HepG2 (cell line): Measurements from ENCODE around the gene NUP153. TPM values are rescaled to one million over a fixed set of nuclear protein-coding genes. Genes with fewer than 3 reads are reported as not detected.
A peak's percentile ranks its signal among the peaks of the same experiment; 100 is the strongest.

Experiments used
- ARID5B ChIP-seq: IDR thresholded peaks from 2 replicates; pipeline ENCODE4 v1.4.0; 2020; ENCODE audit warnings: mild to moderate bottlenecking, missing genetic modification reagents
- CEBPB ChIP-seq: IDR thresholded peaks from 2 replicates; pipeline ENCODE4 v1.6.1; 2011; ENCODE audit warnings: low read depth, low read length, improper control_type of control experiment, borderline replicate concordance
- CEBPG ChIP-seq: IDR thresholded peaks from 2 replicates; pipeline ENCODE4 v1.6.1; 2016
- ELF1 ChIP-seq: sonication (generic); formaldehyde crosslinking; IDR thresholded peaks from 2 replicates; pipeline ENCODE4 v1.4.0; 2020; ENCODE audit warnings: missing genetic modification reagents
- ERF ChIP-seq: IDR thresholded peaks from 2 replicates; pipeline ENCODE4 v1.6.1; 2018; ENCODE audit warnings: missing biosample characterization, missing genetic modification reagents
- GMEB1 ChIP-seq: sonication (generic); formaldehyde crosslinking; IDR thresholded peaks from 2 replicates; pipeline ENCODE4 v1.5.1; 2020; ENCODE audit warnings: missing genetic modification reagents, mild to moderate bottlenecking, borderline replicate concordance
- HMG20A ChIP-seq: IDR thresholded peaks from 2 replicates; pipeline ENCODE4 v1.6.1; 2016; ENCODE audit warnings: borderline replicate concordance
- HNF1A ChIP-seq, 2 experiments: sonication (generic) in 1 of 2; formaldehyde crosslinking in 1 of 2; IDR thresholded peaks; 2 replicates each; pipeline versions ENCODE4 v1.4.0 to v1.6.1; 2016 to 2020; ENCODE audit warnings: borderline replicate concordance in 1 of 2, low read depth in 1 of 2, mild to moderate bottlenecking in 1 of 2, missing genetic modification reagents in 1 of 2
- HNF4A ChIP-seq: sonication (generic); formaldehyde crosslinking; IDR thresholded peaks from 2 replicates; pipeline ENCODE4 v1.4.0; 2020; ENCODE audit warnings: missing genetic modification reagents
- SAP130 ChIP-seq: IDR thresholded peaks from 2 replicates; pipeline ENCODE4 v1.6.1; 2016; ENCODE audit warnings: low read depth
- SATB2 ChIP-seq: sonication (generic); formaldehyde crosslinking; IDR thresholded peaks from 2 replicates; pipeline ENCODE4 v1.5.0; 2020; ENCODE audit warnings: missing genetic modification reagents
- ZNF280D ChIP-seq: sonication (generic); formaldehyde crosslinking; IDR thresholded peaks from 2 replicates; pipeline ENCODE4 v1.5.1; 2020; ENCODE audit warnings: mild to moderate bottlenecking, missing genetic modification reagents
- polyA plus RNA-seq, 8 experiments: library from polyadenylated mRNA; depleted of rRNA in 3 of 8; stranded (reverse) in 7 of 8; unstranded in 1 of 8; fragments of >200 nt; fragmentation: Illumina TruSeq in 4 of 8; extraction: Trizol in 4 of 8; gene quantifications; 2 replicates each; pipeline versions ENCODE4 v1.2.1 to v1.2.3, GENCODE V29; 2011 to 2016; ENCODE audit warnings: low read depth in 4 of 8, missing spikeins in 1 of 8, mixed read lengths in 1 of 8; ENCODE audit not compliant: insufficient read depth in 1 of 8
- total RNA-seq, 5 experiments: library from RNA; depleted of rRNA; stranded (reverse); fragments of >200 nt; fragmentation: Illumina TruSeq; extraction: Trizol; gene quantifications; 2 replicates each; pipeline ENCODE4 v1.2.3, GENCODE V29; 2016; ENCODE audit warnings: low read depth in 1 of 5

The NUP153 gene
- total and polyA plus RNA-seq, 2 of the 13 experiments (the other 11 are each of a cell fraction or from before 2014, with no cell fraction given), result 29.8 to 55.2 TPM

- TF ChIP-seq ZNF280D, result no peak
- TF ChIP-seq GMEB1 (CRISPR knock-in tag), result 0 out of 2 replicates have a peak, but pooled peaks have one; percentile 17
- TF ChIP-seq HNF4A, result peak; percentile 83
- TF ChIP-seq HNF1A (IDR thresholded peaks at IDR 0.05; ENCODE audit: low read depth), result 0 out of 2 replicates have a peak, but pooled peaks have one; percentile 32
- no peak for TF ChIP-seq HNF1A (CRISPR knock-in tag; IDR thresholded peaks at IDR 0.05; ENCODE audit: borderline replicate concordance)
- TF ChIP-seq ERF (CRISPR knock-in tag), result 0 out of 2 replicates have a peak, but pooled peaks have one; percentile 16
- TF ChIP-seq ELF1, result no peak
- peak; percentile 54; the same call in 1 of the 2 replicates for TF ChIP-seq HMG20A (CRISPR knock-in tag)
- peak; percentile 75 for TF ChIP-seq ARID5B (CRISPR knock-in tag)
- peak; percentile 61; the same call in 1 of the 2 replicates for TF ChIP-seq SATB2 (CRISPR knock-in tag)
- TF ChIP-seq SAP130, result peak; percentile 28; the same call in 1 of the 2 replicates
- peak; percentile 90 for TF ChIP-seq CEBPG (CRISPR knock-in tag)
- peak; percentile 91 for TF ChIP-seq CEBPB
Observed at GRCh38 chr6:17610835-17611234, 95.9 kb downstream of the NUP153 start (continued).
